Measurements from ENCODE around the gene RGS9. TPM values are rescaled to one million over a fixed set of nuclear protein-coding genes. Genes with fewer than 3 reads are reported as not detected.

The RGS9 gene
- total RNA-seq, 1 experiment from 2014 or later: 1.8 TPM

DNA sequence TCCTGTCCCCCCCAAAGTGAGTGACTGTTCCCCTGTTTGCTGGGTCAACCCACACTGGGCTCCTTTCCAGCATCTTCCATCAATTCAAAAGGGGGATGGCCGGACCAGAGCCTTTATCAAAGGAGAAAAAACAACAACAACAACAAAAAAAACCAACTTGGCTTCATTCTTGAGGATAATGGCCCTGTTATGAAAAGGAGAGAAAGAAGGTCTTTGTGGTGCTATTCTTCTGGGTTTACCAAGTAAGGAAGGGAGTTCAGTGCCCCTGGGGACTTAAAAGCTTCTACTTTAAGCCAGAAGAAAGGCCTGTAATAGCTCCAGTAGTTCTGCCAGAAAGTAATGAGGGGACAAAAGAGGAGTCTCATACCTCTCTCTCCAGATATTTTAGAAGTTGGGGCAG, 71.5 kb downstream of the RGS9 start:
- no peak for DNase-seq (ENCODE audit: low spot score)
- TF ChIP-seq, protein P1, sequence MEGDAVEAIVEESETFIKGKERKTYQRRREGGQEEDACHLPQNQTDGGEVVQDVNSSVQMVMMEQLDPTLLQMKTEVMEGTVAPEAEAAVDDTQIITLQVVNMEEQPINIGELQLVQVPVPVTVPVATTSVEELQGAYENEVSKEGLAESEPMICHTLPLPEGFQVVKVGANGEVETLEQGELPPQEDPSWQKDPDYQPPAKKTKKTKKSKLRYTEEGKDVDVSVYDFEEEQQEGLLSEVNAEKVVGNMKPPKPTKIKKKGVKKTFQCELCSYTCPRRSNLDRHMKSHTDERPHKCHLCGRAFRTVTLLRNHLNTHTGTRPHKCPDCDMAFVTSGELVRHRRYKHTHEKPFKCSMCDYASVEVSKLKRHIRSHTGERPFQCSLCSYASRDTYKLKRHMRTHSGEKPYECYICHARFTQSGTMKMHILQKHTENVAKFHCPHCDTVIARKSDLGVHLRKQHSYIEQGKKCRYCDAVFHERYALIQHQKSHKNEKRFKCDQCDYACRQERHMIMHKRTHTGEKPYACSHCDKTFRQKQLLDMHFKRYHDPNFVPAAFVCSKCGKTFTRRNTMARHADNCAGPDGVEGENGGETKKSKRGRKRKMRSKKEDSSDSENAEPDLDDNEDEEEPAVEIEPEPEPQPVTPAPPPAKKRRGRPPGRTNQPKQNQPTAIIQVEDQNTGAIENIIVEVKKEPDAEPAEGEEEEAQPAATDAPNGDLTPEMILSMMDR (conservative IDR thresholded peaks at IDR 0.05; ENCODE audit: low read depth, low read length): no peak
- Histone ChIP-seq H3K27ac (ENCODE audit: low read depth, low read length, poor library complexity, severe bottlenecking) (no peak overlapping the region), H3K36me3 (ENCODE audit: insufficient read depth, low read length, poor library complexity, severe bottlenecking) (no peaks in the 10 kb centered on the region), H3K4me1 (ENCODE audit: insufficient read depth, low read length, poor library complexity, severe bottlenecking) (no peaks in the 10 kb centered on the region), H3K9me3 (ENCODE audit: low read depth, low read length, poor library complexity, severe bottlenecking) (no peaks in the 10 kb centered on the region), H3K27me3 (replicated peaks; ENCODE audit: insufficient read depth, low read depth, low read length, poor library complexity) (peaks cover 19% of the 10 kb centered on the region), H3K4me3 (ENCODE audit: low read depth, low read length, poor library complexity, severe bottlenecking) (no peak overlapping the region)
- intact Hi-C loops (cut with micrococcal nuclease; ENCODE audit: unreplicated experiment): loop anchor here (10.0 kb wide), 1 partner anchor 784 kb away; no protein-coding TSS in a partner anchor
- CTCF ChIA-PET: interaction anchor here (0.5 kb wide), 1 partner anchor 64 kb away, joined by 4 read pairs; no protein-coding TSS in a partner anchor
- POLR2A ChIA-PET (ENCODE audit: low non-redundant PET): no interaction called here
- no TSS peak for BruUV-seq (replicated peaks)

DNA sequence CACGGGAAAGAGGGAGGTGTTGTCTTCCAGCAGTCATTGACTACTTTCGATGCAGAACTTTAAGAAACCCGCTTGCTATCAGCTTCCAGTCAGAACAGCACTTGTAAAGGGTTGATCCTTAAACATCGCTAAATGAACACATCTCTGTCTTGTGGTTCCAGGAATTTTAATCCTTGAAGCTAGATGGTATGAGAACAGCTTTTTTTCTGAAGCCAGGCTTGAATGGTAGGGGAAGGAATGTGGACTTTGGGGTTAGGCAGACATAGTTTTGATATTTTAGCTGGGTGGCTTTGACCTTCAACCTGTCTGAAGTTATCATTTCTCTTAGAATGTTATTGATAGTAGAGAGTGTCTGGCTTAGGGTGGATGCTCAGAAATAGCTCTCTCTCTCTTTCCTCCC, 81.1 kb downstream of the RGS9 start:
- peaks cover 44% of the 10 kb centered on the region for H3K27me3 ChIP-seq (replicated peaks; ENCODE audit: insufficient read depth, low read depth, low read length, poor library complexity)

DNA sequence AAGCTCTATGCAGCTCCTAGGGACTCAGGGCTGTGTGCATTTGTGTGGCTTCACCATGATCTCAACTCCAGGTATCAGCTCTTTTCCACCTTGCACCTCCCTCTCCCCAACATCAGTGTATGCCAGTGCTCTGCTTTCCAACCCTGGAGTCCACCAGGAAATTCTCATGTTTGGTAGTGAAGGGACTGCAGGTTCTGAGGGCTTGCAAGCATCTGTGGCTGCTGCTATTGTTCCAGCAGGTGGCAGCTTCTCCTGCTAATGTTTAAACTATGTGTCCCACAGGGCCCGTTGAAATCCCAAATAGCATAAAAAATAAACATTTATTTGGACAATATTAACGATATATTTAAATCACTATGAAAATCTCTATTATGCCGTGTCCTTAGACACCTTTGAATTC, 82.0 kb downstream of the RGS9 start:
- no TSS peak for BruUV-seq (replicated peaks)
- H3K4me3 ChIP-seq (ENCODE audit: low read depth, low read length, poor library complexity, severe bottlenecking): no peak overlapping the region
- H3K27me3 ChIP-seq (replicated peaks; ENCODE audit: insufficient read depth, low read depth, low read length, poor library complexity): peaks cover 41% of the 10 kb centered on the region
- no peaks in the 10 kb centered on the region for H3K9me3 ChIP-seq (ENCODE audit: low read depth, low read length, poor library complexity, severe bottlenecking)
- no peaks in the 10 kb centered on the region for H3K4me1 ChIP-seq (ENCODE audit: insufficient read depth, low read length, poor library complexity, severe bottlenecking)
- H3K36me3 ChIP-seq (ENCODE audit: insufficient read depth, low read length, poor library complexity, severe bottlenecking): no peaks in the 10 kb centered on the region
- H3K27ac ChIP-seq (ENCODE audit: low read depth, low read length, poor library complexity, severe bottlenecking): no peak overlapping the region
- intact Hi-C loops (cut with micrococcal nuclease; ENCODE audit: unreplicated experiment): no loop called here
- CTCF ChIA-PET: no interaction called here
- peak; percentile 22 for DNase-seq (ENCODE audit: low spot score)
- TF ChIP-seq, protein P1 (conservative IDR thresholded peaks at IDR 0.05; ENCODE audit: low read depth, low read length): peak; percentile 49
- no peak for TF ChIP-seq EZH2 (IDR thresholded peaks at IDR 0.05; ENCODE audit: borderline replicate concordance, low read depth, low read length, poor library complexity, severe bottlenecking)
- POLR2A ChIA-PET (ENCODE audit: low non-redundant PET): no interaction called here

More for the DNA sequence above, 81.1 kb downstream of the RGS9 start:
- H3K4me1 ChIP-seq (ENCODE audit: insufficient read depth, low read length, poor library complexity, severe bottlenecking): no peaks in the 10 kb centered on the region
- intact Hi-C loops (cut with micrococcal nuclease; ENCODE audit: unreplicated experiment): no loop called here
- no peak overlapping the region for H3K4me3 ChIP-seq (ENCODE audit: low read depth, low read length, poor library complexity, severe bottlenecking)
- BruUV-seq (replicated peaks): no TSS peak
- no peaks in the 10 kb centered on the region for H3K9me3 ChIP-seq (ENCODE audit: low read depth, low read length, poor library complexity, severe bottlenecking)
- no peak for TF ChIP-seq EZH2 (IDR thresholded peaks at IDR 0.05; ENCODE audit: borderline replicate concordance, low read depth, low read length, poor library complexity, severe bottlenecking)
- TF ChIP-seq, protein P1 (conservative IDR thresholded peaks at IDR 0.05; ENCODE audit: low read depth, low read length): no peak
- CTCF ChIA-PET: no interaction called here
- POLR2A ChIA-PET (ENCODE audit: low non-redundant PET): no interaction called here
- DNase-seq (ENCODE audit: low spot score): no peak
- H3K27ac ChIP-seq (ENCODE audit: low read depth, low read length, poor library complexity, severe bottlenecking): no peak overlapping the region
- H3K36me3 ChIP-seq (ENCODE audit: insufficient read depth, low read length, poor library complexity, severe bottlenecking): no peaks in the 10 kb centered on the region
